Left hindlimb (tissue), 1 donor: ENCODE measurements around the gene STXBP2.
"Not testable (repeated sequence)": the region's sequence is repeated elsewhere in the genome, so short reads cannot be mapped to it uniquely, and the experiment has no call there.

Source experiments
- DNase-seq: peaks from one replicate; pipeline ENCODE4 v3.0.0-alpha.2; 2018

Gene STXBP2

DNA sequence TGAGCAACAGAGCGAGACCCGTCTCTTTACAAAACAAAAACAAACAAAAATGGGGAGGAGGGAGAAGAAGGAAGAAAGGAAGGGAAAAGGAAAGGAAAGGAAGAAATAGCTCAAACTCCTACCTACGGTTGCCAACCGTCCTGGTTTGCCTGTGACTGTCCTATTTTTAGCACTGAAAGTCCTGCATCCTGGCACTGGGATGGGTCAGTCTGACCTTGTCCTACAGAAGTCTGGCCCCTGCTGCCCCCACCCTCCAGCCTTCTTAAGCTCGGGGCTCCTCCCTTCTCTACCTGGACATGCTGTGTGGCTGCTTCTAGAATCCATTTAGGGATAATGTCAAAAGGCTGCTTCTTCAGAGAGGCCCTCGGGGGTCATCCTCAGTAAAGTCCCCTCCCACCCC is 1.2 kb upstream of the STXBP2 start:
- DNase-seq: no peak

DNA sequence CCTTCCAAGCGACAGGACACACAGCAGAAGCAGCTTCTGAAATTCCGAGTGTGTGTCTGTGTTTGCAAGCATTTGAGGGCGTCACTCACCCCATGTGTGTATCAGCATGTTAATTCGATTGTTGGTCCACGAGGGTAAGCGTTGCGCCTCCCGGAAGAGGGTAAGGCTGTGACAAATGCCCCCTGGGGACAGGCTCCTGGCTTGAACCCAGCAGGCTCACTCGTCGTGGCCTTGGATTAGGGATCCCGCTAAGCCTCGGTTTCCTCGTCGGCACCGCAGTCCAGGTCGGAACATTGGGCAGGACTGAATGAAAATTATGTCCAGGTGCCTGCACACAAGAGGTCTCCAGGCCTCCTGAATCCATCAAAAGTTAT is 606 bp upstream of the STXBP2 start:
- no peak for DNase-seq

DNA sequence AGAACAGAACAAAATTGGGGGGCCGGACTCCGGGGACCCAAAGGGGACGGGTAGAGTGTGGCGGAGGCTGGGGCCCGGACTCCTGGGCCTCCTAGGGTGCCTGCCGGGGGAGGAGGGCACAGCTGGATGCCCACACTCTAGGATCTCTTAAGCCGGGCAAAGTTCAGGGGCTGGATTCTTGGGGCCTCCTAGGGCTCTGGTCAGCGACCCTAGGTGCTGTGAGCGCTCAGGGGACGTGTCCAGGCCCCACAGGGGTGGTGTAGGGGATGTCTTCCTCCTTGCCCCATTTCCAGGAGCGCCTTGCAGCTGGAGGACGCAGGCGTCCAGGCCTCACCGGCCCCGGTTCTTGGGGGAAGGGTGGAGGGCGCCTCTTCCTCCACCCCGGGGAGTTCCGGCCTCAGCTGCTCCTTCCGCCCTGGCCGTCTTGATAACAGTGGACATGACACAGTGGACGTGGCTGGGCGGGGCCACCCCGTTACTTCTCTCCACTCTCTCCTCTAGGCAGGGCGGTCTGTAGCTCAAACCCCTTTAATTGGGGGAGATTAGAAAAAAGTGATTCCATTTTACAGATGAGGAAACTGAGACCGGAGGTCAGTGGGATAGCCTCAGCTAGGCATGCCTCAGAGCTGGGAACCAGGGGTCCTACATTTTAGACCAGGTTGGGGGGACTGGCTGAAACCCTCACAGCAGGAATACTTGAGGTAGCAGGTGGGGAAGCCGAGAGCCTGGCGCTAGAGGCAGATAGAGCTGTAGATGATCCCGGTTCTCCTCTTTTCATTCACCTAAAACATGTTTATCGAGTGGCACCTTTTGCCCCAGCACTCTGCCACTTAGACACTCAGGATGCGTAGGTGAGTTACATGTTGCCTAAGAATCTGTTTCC is 705 bp downstream of the STXBP2 start:
- no peak for DNase-seq

DNA sequence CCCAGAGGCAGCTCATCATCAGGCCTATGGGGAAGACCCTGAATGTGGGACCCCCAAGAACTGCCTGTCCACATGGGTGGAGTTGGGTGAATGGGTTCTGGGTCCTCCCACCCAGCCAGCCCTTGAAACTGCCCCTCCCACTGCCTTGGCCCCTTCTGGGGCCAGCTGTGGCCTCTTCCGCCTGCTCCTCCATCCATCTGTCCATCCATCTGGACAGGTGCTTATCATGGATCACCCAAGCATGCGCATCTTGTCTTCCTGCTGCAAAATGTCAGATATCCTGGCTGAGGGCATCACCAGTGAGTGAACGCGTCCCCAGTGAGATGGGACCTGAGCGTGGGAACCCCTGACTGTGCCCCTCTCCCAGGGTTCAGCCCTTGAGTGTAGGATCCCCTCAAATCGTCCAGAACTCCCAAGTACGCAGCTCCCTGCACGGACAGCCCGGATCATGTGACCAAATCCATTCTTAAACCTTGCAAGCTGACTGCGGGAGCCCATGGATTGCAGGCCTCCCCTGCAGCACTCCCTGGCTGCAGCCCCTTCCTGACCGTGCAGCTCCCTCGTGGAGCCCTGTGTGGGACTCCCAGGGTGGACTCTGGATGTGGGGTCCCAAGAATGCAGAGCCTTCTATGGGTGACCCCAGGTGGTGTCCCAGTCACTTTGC is 2.0 kb downstream of the STXBP2 start:
- DNase-seq: no peak

DNA sequence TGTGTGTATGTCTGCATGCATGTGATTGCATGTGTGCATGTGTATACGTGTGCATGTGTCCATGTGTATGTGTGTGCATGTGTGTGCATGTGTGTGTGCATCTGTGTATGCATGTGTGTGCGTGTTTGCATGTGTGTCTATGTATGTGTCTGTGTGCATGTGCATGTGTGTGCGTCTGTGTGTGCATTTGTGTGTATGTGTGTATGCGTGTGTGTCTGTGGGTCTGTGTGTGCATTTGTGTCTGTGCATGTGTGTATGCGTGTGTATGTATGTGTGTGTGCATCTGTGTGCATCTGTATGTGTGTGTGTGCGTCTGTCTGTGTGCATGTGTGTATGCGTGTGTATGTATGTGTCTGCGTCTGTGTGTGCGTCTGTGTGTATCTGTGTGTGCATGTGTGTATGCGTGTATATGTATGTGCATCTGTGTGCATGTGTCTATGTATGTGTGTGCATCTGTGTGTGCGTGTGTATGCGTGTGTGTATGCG is 3.0 kb downstream of the STXBP2 start:
- no peak for DNase-seq

DNA sequence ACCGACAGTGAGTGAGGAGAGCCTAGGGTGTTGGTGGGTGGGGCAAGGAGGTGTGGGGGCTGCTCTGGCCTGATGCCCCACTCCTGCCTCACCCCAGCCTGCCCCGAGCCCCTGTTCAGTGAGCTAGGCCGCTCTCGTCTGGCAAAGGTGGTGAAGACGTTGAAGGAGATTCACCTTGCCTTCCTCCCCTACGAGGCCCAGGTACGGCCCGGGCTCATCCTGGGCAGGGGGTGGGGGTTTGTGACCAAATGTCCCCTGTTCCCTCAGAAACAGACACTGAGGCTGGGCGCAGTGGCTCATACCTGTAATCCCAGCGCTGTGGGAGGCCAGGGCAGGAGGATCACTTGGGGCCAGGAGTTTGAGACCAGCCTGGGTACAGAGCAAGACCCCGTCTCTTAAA is 3.9 kb downstream of the STXBP2 start:
- no peak for DNase-seq

DNA sequence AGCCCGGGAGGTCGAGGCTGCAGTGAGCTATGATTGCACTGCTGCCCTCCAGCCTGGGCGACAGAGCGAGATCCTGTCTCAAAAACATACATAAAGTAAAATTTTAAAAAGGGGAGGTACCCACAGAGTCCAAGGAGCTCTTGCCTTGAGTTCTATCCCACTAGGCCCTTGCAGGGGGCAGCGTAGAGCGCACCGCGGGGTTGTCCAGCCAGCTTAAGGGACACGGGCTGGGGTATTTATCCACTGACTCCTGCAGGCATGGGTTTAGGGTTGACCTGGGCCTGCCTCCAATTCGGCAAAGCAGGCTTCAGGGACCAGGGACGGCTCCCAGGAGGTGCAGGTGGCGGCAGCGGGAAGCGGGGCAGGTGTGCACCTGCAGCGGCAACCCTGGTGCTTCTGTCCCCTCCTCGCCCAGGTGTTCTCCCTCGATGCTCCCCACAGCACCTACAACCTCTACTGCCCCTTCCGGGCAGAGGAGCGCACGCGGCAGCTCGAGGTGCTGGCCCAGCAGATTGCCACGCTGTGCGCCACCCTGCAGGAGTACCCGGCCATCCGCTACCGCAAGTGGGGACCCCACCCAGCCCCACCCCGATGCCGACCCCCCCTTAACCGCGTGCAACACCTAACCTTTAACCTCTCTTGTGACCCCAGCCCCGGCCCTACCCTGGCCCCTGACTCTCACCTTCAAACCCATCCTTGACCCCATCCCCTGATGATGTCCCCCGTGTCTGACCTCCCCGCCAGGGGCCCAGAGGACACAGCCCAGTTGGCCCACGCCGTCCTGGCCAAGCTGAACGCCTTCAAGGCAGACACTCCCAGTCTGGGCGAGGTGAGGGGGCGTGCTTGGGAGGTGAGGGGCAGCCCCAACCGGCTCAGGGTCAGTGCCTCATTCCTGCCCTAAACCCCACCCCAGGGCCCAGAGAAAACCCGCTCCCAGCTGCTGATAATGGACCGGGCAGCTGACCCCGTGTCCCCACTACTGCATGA is 4.7 kb downstream of the STXBP2 start:
- DNase-seq: no peak

GRCh38 chr19:7642295-7643030 is 5.6 kb downstream of the STXBP2 start:
- no peak for DNase-seq

- no peak for DNase-seq
These were observed 6.1 kb downstream of the STXBP2 start for GRCh38 chr19:7643031-7643415.

DNA sequence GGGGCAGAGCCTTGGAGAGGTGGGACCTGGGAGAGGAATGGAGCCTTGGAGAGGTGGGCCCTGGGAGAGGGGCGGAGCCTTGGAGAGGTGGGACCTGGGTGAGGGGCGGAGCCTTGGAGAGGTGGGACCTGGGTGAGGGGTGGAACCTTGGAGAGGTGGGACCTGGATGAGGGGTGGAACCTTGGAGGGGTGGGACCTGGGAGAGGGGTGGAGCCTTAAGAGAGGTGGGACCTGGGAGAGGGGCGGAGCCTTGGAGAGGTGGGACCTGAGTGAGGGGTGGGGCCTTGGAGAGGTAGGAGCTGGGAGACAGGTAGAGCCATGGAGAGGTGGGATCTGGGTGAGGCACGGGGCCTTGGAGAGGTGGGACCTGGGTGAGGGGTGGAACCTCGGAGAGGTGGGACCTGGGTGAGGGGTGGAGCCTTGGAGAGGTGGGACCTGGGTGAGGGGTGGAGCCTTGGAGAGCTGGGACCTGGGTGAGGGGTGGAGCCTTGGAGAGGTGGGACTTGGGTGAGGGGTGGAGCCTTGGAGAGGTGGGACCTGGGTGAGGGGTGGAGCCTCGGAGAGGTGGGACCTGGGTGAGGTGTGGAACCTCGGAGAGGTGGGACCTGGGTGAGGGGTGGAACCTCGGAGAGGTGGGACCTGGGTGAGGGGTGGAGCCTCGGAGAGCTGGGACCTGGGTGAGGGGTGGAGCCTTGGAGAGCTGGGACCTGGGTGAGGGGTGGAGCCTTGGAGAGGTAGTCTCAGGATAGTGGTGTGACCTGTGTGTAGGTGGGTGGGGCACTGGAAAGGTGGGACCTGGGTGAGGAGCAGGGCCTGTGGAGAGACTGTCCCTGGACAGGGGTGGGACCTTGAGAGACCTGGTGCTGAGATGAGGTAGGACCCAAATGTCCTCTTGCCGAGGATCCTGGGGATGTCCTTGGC is 7.0 kb downstream of the STXBP2 start:
- DNase-seq: not testable (repeated sequence)

GRCh38 chr19:7644550-7644877 is 7.6 kb downstream of the STXBP2 start:
- DNase-seq: no peak

DNA sequence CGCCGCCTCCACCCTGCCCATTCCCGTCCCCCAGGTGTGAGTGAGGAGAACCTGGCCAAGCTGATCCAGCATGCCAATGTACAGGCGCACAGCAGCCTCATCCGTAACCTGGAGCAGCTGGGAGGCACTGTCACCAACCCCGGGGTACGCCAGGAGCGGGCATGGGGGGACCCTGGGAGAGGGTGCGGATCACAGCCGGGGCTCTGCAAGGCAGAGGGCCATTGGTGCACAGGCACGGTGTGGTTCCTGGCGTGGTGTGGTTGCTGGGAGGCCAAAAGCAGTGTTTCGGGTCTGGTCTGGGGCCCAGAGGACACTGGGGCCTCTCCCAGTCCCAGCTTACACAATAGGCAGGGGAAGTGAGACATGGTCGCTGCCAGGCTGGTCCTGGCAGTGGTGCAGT is 8.3 kb downstream of the STXBP2 start:
- no peak for DNase-seq

DNA sequence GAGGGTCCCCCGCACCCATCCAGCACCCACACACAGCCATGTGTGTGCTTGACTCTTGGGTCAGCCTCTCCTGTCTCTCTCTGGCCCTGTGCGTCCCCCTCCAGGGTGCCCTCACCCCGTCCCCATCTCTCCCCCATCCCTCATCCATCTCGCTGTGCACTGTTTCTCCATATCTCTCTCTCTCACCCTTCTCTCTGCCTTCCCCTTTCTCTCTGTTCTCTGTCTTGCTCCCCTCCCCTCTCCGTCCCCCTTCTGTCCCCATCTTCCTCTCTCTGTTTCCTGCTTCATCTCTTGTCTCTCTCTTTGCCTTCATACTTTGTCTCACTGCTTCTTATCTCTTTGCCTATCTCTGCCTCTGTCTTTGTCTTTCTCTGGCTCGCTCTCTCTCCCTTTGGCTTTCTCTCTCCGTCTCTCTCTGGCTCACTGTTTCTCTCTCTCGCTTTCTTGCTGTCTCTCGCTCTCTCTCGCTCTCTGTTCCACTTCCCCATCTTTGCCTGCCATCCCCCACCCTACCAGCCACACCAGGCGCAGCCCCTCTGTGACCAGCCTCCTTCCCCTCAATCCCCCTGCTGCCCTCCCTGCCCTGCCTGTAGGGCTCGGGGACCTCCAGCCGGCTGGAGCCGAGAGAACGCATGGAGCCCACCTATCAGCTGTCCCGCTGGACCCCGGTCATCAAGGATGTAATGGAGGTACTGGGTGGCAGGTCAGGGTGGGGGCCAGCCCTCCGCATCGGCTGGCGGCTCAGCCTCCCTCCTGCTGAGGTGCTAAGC is 8.9 kb downstream of the STXBP2 start:
- no peak for DNase-seq

DNA sequence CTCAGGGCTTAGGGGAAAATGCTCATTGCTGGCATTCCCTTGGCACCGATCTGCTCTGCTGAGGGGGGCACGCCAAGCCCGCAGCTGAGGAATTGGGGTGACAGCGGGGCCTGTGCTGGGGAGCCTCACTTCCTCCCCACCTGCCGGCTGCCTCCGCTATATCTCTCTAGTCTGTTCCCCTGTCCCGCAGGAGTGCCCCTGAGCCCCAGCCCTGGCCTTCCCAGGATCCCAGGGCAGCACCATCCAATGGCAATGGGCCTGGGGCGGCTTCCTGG is 9.5 kb downstream of the STXBP2 start:
- no peak for DNase-seq

GRCh38 chr19:7647156-7647555 is 10.2 kb downstream of the STXBP2 start:
- no peak for DNase-seq

DNA sequence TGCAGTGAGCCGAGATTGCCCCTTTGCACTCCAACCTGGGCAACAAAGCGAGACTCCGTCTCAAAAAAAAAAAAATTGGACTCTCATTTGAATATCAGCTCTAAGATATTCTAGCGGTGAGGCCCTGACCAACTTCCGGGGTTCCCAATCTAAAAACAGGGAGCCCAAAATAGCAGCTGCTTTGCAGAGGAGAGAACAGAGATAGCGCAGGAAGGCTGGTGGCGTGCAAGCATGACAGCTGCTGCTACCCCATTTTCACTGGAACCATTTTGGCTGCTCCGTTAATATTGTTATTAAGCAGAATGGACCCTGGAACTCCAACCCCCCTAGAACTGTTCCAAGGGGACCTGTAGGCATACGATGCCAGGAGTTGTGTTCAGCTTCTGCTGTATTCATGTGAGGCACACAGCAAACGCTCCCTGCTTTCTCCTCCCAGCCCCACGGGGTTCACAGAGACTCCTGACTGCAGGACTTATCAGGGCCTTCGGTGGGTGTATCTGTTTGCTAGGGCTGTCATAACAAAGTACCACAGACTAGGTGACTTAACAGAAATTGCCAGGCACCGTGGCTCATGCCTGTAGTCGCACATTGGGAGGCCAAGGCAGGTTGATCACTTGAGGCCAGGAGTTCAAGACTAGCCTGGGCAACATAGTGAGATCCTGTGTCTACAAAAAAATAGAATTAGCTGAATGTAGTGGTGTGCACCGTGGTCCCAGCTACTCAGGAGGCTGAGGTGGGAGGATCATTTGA is 11.5 kb downstream of the STXBP2 start:
- DNase-seq: no peak

- DNase-seq: no peak
These were observed 13.2 kb downstream of the STXBP2 start for GRCh38 chr19:7650148-7650547.

DNA sequence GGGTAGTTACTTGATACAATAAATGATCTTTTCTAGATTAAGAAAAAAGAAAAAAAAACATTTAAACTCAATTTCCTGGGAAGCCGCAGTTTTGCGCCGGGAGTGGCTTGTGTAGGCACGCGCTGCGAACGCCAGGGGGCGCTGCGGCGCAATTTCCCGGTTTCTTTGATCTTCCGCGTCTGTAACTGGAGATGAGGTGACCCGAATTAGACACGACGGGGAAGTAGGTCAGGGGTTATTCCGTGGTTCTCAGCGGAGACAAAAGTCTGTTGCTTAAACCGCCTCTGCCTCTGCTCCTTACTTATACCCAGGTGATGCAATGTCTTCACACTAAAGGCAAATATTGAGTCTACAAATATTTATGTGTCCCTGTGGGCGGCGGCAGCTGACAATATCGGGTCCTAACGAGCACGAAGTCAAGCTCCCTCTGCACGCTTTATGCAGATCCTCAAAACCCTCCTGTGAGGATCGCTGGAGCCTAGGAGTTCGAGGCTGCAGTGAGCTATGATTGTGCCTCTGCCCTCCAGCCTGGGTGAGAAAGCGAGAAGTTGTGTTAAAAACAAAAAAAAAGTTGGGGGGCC is 15.2 kb downstream of the STXBP2 start:
- DNase-seq: peak; percentile 78

DNA sequence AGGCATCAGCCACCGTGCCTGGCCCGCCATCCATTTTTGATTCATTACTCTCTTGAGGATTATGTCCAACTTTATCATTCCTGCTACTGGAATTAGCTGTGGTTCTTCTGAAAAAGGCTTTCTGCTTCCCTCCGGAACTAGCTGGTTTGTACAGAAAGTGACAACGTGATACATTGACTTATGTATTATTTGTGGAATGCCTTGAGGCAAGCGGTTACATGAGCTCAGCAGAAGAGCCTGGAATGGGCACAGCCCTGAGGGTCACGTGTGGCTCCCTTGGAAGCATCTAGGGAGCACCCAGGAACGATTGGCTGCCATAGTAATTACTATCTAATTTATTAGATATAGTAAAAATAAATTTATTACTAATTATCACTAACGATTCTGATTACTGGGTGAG is 17.5 kb downstream of the STXBP2 start:
- no peak for DNase-seq

DNA sequence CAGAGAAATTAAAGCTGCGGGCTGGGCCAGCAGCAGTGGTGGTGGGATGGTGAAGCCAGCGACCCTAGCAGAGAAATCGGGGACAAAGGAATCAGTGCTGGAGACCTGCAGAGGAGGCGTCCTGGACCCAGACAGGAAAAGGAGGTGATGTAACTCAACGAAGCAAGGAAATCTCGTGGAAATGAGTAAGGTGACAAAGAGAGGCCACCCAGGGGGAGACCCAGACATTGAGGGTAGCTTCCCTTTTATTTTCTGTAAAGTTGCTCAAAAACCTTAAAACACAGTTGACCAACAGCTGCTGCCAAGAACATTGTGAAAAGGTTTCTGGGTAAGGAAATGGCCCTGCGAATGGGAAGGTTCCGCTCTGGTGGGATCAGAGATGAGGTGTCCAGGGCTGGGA is 18.7 kb downstream of the STXBP2 start:
- DNase-seq: no peak
